WTC11 (cell line): Measurements from ENCODE around the gene TFEB.

Source experiments
- CTCF ChIP-seq: fragments of 200-600 bp; IDR thresholded peaks from 2 replicates; pipeline ENCODE4 v1.8.0; 2022; ENCODE audit warnings: antibody characterized with exemption
- ESRRA ChIP-seq: sonication (generic); formaldehyde crosslinking; IDR thresholded peaks from 2 replicates; pipeline ENCODE4 v1.8.1; 2022; ENCODE audit warnings: mild to moderate bottlenecking, missing genetic modification reagents, borderline replicate concordance
- FOXJ3 ChIP-seq: sonication (generic); formaldehyde crosslinking; IDR thresholded peaks from 2 replicates; pipeline ENCODE4 v1.9.0; 2021; ENCODE audit warnings: missing genetic modification reagents, mild to moderate bottlenecking, borderline replicate concordance
- GABPB1 ChIP-seq: sonication (generic); formaldehyde crosslinking; IDR thresholded peaks from 2 replicates; pipeline ENCODE4 v1.8.1; 2023; ENCODE audit warnings: mild to moderate bottlenecking, missing genetic modification reagents
- JUN ChIP-seq: sonication (generic); formaldehyde crosslinking; IDR thresholded peaks from 2 replicates; pipeline ENCODE4 v1.8.0; 2023; ENCODE audit warnings: mild to moderate bottlenecking, missing genetic modification reagents
- KAT7 ChIP-seq: sonication (generic); formaldehyde crosslinking; IDR thresholded peaks from 2 replicates; pipeline ENCODE4 v1.8.1; 2023; ENCODE audit warnings: missing genetic modification reagents, mild to moderate bottlenecking, borderline replicate concordance
- ZBTB21 ChIP-seq: sonication (generic); formaldehyde crosslinking; IDR thresholded peaks from 2 replicates; pipeline ENCODE4 v1.8.1; 2023; ENCODE audit warnings: mild to moderate bottlenecking, missing genetic modification reagents, borderline replicate concordance
- ZNF317 ChIP-seq: sonication (generic); formaldehyde crosslinking; IDR thresholded peaks from 2 replicates; pipeline ENCODE4 v1.8.1; 2023; ENCODE audit warnings: low read depth, mild to moderate bottlenecking, moderate library complexity, missing genetic modification reagents, borderline replicate concordance
- ZNF425 ChIP-seq: fragments of 250-450 bp; sonication (Bioruptor Pico); conservative IDR thresholded peaks from 2 replicates; pipeline ENCODE4 v1.9.0; 2021; ENCODE audit warnings: mild to moderate bottlenecking

DNA sequence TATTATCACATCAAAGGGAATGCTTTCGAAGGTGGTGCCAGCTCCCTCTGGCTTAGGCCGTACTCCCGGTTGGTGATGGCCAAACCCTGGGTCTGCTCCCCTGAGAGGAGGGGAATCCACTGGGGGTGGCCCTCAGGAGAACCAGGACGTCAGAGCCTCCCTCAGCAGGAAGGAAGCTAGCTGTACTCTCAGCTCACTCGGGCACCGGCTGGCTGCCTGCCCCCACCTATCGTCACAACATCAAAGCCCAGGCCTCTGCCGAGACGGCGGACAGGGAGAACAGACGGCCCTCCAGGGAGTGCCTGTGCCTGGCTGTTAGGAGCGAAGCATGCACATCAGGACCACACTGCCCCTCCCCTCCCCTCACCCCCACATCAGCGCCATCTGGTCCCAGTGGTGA lies 20.9 kb upstream of the TFEB start:
- no peak for TF ChIP-seq ESRRA (CRISPR knock-in tag)
- TF ChIP-seq ZNF317 (CRISPR knock-in tag): no peak
- TF ChIP-seq CTCF: no peak
- no peak for TF ChIP-seq KAT7 (CRISPR knock-in tag)
- no peak for TF ChIP-seq FOXJ3 (CRISPR knock-in tag)
- TF ChIP-seq ZBTB21 (CRISPR knock-in tag): no peak
- no peak for TF ChIP-seq GABPB1
- no peak for TF ChIP-seq ZNF425
- no peak for TF ChIP-seq JUN
